HG02571 (cell line): Measurements from ENCODE around the gene FAF1.

ENCODE experiments used
- ATAC-seq: cut with Tn5 transposase; IDR thresholded peaks from one replicate; pipeline ENCODE4 v1.9.1; 2021; ENCODE audit warnings: mild to moderate bottlenecking, moderate library complexity; ENCODE audit not compliant: unreplicated experiment

Gene FAF1

DNA sequence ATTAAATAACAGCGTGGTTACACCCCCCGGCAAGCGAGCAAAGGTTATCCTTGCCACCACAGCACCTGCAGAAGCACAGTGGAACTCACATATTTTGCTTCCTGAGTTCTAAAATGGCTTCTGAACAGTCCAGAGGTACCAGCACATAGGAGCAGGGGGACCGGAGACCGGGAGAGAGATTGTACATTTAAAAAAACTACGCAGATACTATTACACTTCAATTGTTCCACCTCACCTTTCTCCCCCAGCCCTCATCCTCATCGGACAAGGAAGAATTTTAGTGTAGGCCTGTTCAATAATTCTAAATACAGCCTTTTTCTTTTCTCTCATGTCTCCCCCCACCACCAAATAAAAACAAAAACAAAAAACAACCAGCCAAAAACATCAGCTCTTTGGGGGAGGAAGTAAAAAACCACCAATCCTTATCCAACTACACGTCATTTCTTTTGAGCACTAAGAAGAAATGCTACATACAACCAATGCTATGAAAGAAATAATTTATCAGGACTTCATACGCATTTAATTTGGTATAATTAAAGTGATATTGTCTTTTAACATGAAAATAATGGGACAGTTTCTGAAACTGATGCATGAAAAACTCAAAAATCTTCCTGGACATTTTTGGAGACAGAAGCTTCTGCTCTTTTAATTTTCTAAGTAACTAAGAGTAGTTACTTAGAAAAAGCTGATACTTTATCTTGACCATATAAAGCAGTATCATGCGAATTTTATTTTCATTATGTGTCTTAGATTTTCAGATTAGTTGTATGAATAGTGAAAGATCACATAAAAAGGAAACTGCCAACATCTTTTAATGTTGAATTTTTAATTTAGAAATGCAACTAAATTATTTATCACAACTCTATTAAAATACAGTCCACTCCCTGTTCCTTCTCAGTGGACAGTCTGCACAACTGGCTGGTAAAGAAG lies 19.1 kb upstream of the FAF1 start:
- ATAC-seq, result no peak

DNA sequence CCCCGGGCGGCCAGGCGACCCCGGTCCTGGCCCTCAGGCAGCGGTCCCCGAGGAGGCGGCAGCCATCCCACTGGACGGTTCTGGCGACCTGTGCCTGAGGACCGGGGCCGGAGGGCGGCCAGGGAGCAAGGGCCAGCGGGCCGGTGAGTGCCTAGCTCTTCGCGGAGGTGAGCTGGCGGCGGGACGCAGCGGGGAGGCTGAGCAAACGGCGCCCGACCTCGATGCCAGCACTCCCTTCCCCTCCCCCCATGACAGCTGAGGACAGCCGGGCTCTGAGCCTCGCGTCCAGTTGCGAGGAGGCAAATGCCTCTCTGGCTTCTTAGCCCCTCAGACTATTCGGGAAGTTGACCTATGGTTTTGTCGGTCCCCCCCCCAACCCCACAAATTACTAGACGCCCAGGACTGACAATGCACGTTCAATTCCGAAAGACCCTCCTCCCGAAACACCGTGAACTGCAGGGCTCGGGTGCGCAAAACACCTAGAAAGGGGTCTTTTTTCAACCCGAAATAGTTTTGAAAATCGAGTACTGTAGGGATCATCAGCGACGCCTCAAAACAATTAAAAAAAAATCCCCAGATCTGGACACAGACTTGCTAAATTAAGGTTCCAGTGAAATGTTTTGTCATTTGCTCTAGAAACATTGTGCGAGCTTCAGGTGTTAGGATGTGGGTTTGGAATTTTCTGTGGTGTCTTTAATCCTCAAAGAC lies 18.2 kb upstream of the FAF1 start:
- peak; percentile 50 for ATAC-seq

DNA sequence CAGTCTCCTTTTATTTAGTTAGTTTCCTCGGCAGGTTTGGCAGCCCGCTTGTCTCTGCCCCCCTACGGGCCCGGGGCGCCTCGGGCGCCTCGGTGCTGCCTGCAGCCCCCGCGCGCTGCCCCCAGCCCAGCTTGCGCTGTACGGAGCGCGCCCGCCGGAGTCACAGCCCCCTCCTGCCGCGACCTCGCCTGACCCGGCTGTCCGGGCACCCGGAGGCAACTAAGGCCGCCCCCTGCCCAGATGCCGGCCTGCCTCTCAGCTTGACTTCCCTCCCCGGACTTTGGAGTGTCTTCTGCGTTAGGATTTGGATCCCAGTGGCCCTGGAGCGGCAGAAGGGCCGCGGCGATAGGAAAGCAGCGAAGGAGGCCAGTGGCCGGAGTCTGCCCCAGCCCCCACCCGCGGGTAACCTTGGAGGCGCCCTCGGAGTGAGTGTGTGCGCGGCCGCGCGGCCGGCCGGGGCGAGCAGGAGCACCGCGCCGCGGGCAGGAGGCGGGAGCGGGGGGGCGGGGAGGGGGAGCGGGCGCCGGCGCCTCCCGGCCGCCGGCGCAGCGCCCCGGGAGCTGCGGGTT lies 17.6 kb upstream of the FAF1 start:
- ATAC-seq, result peak; percentile 51

DNA sequence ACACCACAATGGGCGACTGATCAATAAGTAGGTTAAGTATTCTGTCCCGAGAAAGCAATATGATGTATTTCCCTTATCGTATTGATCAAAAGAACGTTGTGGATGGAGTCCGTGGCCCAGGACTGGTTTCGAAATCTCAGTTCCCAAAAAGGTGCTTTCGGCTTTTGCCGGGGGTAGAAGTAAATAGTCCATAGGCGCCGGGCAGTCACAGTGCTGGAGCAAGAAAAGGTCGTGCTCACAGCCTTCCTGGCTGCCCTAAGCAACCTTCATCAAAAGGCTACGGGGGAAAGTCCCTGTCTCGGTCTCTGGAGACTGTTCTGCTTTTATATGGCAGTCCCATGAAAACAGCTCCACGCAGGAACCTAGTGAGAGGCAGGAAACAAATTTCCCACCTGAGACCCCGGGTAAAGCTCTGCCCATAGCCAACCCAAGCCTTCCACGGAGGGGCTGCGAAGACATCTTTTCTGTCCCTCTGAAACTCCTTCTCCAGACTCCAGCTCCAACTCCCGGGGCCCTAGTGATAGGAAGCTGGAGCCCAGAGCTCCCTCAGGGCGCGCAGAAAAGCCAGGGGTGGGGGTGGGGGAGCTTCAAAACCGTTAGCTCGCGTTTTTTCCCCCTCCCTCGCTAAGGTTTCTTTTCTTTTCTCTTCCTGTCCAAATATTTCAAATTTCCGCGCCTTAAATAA lies 17.0 kb upstream of the FAF1 start:
- ATAC-seq, result peak; percentile 49

DNA sequence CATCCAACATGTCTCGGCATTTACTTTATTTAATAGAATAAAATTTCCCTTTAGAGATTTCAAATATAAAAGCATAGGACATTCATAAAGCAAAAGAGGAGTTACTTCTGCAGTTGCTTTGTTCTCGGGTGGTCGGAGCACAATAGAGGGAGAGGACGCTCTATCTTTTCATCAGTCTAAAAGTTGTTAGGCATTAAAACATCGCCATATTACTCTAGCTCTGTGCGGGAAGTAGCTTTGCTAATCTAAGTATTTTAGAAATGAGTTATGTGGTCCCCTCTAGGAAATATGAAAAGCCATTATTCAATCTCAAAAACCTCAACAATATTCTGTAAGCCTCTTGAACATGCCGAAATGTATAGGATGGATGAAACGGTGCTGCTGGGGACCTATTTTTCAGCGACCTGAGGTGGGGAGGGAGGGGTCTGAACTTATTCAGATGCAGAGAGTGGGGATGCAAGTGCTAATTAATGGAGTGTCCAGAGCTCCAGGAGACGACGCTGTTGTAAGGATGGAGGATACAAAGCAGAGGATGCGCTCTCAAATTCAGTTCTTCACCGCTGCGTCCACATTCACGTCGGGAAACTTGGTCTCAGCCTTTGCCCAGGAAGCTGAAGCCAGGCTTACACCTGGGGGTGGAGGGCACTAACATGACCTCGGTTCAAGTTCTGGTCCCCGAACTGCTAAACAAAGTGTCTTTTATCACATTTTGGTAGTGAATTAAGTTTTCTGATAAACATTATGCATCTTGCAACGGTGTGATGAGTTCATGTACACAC lies 16.2 kb upstream of the FAF1 start:
- ATAC-seq, result no peak

DNA sequence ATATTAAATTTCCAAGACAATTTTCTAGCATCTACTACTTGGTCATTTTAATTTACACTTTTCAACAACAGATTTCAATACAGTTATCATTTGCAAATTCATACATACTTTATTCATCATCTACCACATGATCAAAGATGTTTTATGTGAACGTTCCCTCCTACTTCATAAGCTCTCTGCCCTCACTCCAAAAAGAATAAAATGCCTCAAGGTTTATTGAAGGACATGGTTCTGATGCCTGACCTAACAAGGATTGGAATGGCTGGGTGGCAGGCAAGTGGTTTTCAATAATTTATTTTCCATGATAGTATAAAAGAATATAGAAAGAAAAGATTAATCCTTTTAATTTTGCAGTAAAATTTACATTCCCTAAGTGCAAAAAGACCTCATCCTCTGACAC lies 15.4 kb upstream of the FAF1 start:
- no peak for ATAC-seq

DNA sequence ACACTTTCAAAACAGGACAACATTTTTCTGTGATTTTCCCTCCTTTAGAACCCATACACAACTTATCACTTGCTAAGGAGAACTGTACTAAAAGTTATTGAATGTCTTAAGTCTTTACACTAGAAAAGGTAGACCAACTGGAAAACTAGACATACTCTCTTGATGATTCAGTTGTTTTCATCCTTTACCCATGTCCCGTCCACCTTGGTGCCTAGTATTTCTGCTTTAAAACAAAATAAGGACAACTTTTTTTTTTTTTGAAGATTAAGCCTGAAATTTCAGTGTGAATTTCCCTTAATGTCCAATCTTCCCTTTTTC lies 14.5 kb upstream of the FAF1 start:
- ATAC-seq, result no peak

DNA sequence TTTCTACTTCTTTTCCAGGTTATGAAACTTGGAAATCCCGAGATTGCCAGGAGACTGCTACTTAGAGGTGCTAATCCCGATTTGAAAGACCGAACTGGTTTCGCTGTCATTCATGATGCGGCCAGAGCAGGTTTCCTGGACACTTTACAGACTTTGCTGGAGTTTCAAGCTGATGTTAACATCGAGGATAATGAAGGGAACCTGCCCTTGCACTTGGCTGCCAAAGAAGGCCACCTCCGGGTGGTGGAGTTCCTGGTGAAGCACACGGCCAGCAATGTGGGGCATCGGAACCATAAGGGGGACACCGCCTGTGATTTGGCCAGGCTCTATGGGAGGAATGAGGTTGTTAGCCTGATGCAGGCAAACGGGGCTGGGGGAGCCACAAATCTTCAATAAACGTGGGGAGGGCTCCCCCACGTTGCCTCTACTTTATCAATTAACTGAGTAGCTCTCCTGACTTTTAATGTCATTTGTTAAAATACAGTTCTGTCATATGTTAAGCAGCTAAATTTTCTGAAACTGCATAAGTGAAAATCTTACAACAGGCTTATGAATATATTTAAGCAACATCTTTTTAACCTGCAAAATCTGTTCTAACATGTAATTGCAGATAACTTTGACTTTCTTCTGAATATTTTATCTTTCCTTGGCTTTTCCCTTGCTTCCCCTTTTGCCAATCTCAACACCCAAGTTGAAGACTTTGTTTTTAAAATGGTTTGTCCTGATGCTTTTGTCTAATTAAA lies 14.0 kb upstream of the FAF1 start:
- ATAC-seq, result no peak

DNA sequence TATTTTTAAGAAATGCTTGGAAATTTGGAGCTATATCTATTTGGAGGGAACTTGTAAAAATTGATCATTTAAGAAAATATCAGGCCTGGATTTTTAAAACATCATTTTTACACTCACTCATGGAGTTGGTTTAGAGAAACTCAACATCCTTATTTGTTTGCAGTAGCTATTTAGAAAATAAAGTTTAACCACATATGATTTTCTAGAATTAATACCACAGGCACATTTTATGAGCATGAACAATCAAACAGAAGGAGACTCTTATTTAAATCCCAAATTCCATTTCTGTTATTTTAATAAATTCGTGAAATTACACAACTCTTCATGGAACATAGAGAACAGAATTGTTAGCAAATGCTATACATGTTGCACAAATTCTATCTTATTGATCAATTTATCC lies 13.2 kb upstream of the FAF1 start:
- ATAC-seq, result no peak

DNA sequence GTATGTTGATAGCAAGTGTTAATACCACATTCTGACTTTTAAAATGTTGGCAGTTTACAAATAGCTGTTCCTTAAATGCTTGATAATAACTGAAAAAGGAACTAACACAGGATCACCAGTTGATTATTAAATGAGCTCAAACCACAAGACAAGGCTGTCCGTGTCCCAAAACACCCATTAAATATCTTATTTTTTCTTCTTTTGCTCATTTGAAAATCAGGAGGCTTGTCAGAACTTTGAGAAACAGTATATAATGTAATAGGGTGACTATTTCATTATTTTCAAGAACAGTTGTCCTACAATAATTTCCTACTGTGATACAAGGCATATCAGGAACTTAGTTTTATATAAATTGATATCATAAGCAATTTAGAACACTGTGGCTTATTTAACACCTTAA lies 12.7 kb upstream of the FAF1 start:
- no peak for ATAC-seq

DNA sequence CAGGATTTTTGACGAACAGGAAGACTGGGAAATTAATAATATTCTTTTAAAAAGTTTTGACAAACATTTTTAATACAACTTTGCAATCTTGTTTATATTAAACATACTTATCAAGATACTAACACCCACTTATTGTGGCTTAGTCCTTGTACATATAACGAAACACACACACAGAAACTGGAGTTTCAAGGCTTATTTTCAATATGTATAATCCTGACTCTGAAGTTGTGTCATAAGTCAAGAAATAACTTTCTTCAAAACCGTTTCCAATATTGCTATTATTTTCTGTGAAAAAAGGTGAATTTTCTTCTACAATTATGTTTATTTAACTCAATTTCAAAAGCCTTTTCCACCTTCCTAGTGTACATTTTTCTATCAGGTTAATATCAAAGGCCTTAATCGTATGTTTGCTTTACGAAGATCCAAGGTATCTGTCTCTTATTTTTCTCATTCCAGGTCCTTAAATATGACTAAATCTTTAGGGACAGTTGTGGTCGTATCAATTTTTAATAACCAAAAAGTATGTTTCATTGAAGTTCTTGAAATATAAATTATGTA lies 11.8 kb upstream of the FAF1 start:
- ATAC-seq, result no peak

DNA sequence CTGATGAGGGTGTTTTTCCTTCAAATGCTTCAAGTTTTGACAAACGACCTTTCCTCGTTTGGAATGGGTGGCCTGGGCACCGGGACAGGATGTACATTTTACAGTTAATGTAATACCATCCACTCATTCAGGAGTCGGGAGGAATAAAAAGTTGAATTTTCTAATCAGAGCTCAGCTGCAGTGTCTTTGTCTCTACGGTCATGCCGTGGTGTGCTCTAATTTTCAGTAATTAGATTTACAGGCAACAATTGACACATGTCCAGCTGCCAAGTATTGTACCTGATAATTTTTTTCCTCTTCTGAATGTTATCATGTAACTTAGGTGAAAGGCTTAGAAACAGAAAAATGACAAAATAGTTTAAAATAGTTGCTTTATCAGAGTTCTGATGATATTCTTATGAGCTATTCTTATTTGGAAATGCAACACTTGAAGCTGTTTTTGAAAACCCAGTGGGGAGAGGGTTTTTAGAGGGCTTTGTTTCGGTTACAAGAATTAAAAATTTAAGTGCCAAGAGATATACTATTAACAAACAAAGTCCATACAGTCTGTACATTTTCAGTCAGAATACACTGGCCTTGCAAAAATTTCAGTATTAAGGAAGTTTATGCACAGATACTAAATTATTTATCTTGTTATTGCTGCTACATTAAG lies 11.0 kb upstream of the FAF1 start:
- no peak for ATAC-seq

DNA sequence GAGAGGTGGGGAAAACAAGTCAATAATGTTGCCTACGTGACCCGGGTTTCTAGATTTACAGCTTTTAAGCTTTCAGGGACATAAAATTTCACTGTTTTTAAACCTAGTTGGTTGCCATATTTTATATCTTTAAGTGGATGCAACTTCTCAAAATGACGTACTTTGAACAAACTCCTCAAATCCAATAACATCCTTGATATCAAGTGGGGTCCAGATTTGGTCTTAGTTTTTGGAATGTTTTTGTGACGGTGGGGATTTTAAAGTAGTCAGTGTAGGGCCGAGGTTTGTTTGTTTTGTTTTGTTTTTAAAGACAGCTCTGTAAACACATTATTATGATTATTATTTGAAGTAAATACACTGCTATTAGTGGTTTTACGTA lies 10.4 kb upstream of the FAF1 start:
- no peak for ATAC-seq

DNA sequence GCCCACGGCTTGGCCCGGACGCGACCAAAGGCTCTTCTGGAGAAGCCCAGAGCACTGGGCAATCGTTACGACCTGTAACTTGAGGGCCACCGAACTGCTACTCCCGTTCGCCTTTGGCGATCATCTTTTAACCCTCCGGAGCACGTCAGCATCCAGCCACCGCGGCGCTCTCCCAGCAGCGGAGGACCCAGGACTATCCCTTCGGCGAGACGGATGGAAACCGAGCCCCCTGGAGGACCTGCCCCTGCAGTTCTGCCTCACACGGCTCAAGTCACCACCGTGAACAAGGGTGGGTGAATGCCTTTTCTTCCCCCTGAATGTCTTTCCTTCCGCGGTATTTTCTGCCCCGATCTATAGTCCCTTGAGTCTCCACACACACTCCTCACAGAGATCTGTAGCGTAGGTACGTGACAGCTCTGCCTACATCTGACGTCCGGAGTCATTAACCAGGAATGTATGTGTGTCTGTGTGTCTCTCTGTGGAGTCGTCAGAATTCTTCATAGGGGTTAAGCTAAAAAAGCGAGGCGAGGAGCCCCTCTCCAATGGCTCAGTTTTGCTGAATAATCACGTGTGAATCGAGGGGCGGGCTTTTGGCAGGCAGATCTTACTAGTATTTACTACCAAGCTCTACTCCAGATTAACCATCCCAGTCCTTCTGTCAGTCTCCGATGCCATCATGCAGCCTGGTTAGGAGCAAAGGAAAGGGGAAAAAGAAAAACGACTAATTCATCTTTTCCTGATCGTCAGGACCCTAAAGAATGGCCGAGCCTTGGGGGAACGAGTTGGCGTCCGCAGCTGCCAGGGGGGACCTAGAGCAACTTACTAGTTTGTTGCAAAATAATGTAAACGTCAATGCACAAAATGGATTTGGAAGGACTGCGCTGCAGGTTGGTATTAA lies 9.8 kb upstream of the FAF1 start, which contains the start of gene CDKN2C:
CDKN2C (plus strand) TSS at position 635 of the 898 bp plus-strand sequence; CDS start at position 759, 124 bp downstream.
- ATAC-seq, result peak; percentile 30

DNA sequence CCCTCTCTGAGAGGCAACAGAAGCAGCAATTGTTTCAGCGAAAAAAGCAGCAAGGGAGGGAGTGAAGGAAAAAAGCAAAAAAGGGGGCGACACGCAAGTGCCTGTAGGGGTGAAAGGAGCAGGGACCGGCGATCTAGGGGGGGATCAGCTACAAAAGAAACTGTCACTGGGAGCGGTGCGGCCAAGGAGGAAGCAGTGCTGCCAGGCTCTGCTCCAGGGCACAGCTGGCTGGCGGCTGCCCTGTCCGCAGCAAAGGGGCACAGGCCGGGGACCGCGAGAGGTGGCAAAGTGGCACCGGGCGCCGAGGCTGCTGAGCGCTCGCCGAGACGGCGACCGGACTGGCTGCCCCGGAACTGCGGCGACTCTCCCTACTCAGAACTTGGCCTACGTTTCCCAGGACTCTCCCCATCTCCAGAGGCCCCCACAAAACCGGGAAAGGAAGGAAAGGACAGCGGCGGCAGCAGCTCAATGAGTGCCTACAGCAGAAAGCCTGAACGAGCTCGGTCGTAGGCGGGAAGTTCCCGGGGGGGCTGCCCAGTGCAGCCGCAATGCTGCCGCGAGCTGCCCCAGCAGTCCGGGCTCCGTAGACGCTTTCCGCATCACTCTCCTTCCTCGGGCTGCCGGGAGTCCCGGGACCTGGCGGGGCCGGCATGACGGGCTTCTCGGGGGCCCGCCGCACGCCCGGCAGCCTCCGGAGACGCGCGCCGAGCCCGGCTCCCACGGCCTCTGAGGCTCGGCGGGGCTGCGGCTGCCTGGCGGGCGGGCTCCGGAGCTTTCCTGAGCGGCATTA lies 8.9 kb upstream of the FAF1 start:
- ATAC-seq, result peak; percentile 31

DNA sequence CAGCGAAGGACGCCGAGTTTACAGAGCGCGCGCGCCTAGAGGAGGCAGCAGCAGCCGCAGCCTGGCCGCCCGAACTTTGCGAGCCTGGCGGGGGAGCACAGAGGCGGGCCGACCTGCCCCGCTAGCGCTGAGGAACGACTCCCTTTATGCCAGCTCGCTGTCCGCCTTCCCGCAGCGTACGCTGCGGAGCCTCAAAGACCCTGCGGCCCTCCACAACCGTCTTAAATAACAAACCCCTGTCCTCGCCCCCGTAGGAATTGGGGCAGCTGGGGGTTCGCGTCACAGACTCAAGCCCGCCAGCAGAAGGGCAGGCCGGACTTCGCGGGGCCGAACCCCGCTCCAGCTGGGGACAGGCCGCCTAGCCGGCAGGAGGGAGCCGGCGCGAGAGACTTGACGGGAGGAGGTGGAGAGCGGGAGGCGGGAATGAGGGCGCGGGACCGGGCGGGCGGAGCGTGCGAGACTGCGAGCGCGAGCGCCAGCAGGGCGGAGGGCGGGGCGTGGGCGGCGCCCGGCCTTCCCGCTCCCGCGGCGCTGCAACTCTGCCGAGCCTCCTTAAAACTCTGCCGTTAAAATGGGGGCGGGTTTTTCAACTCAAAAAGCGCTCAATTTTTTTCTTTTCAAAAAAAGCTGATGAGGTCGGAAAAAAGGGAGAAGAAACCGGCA lies 8.2 kb upstream of the FAF1 start:
- ATAC-seq, result peak; percentile 65
